Stimulated activated CD4-positive, alpha-beta T cell treated with anti-CD3 and anti-CD28 coated beads, Interleukin-12 subunit alpha, Interleukin-12 subunit beta, amount 100 ng/mL, for 24 hours (primary cell): ENCODE results near the gene DYSF.

Experiments used
- DNase-seq, 2 experiments: peaks; one replicate each; pipeline ENCODE4 v3.0.0-alpha.2; 2020; ENCODE audit warnings: low read depth in 2 of 2

The DYSF gene

GRCh38 chr2:71456617-71457016 lies 3.3 kb downstream of the DYSF start:
- no peak for DNase-seq

- no peak for DNase-seq
These were observed 4.0 kb downstream of the DYSF start for GRCh38 chr2:71457123-71457915.

- no peak for DNase-seq
These were observed 4.6 kb downstream of the DYSF start for GRCh38 chr2:71457923-71458322.

GRCh38 chr2:71458413-71459083 lies 5.2 kb downstream of the DYSF start:
- no peak for DNase-seq

- no peak for DNase-seq
These were observed 5.7 kb downstream of the DYSF start for GRCh38 chr2:71459084-71459431.

- no peak for DNase-seq
These were observed 6.7 kb downstream of the DYSF start for GRCh38 chr2:71460056-71460455.

GRCh38 chr2:71460595-71461303 lies 7.4 kb downstream of the DYSF start:
- no peak for DNase-seq

GRCh38 chr2:71461304-71461671 lies 7.9 kb downstream of the DYSF start:
- no peak for DNase-seq

- DNase-seq = no peak
These were observed 8.8 kb downstream of the DYSF start for GRCh38 chr2:71462056-71462605.

- DNase-seq = no peak
These were observed 9.4 kb downstream of the DYSF start for GRCh38 chr2:71462641-71463341.

GRCh38 chr2:71463342-71463654 lies 9.9 kb downstream of the DYSF start:
- no peak for DNase-seq

GRCh38 chr2:71464389-71464788 lies 11.0 kb downstream of the DYSF start:
- DNase-seq = no peak

GRCh38 chr2:71465356-71465755 lies 12.0 kb downstream of the DYSF start:
- DNase-seq = no peak

- no peak for DNase-seq
These were observed 12.6 kb downstream of the DYSF start for GRCh38 chr2:71465961-71466300.

- DNase-seq = no peak
These were observed 13.2 kb downstream of the DYSF start for GRCh38 chr2:71466301-71467179.

GRCh38 chr2:71467180-71467815 lies 13.9 kb downstream of the DYSF start:
- DNase-seq = no peak

- DNase-seq = no peak
These were observed 15.1 kb downstream of the DYSF start for GRCh38 chr2:71468279-71469015.

GRCh38 chr2:71469403-71470398 lies 16.3 kb downstream of the DYSF start:
- no peak for DNase-seq

GRCh38 chr2:71471276-71471675 lies 17.9 kb downstream of the DYSF start:
- no peak for DNase-seq
